Keratinocyte (primary cell): ENCODE results near the gene FBXL12. TPM values are rescaled to one million over a fixed set of nuclear protein-coding genes. Genes with fewer than 3 reads are reported as not detected.

ENCODE experiments used
- DNase-seq: peaks from one replicate; pipeline ENCODE4 v3.0.0-alpha.2; 2011; ENCODE audit warnings: low read depth, missing footprints, low spot score
- FAIRE-seq: peaks from 2 replicates; lab custom pipeline; 2011; peaks lifted over from hg19 to GRCh38; lab: Jason Lieb, UNC
- H2AFZ ChIP-seq: 2 replicates; pipeline ENCODE4 v1.6.0; 2012; ENCODE audit warnings: low read length, control low read depth, inconsistent platforms; ENCODE audit not compliant: control insufficient read depth
- H3K27ac ChIP-seq: 2 replicates; pipeline ENCODE4 v1.5.1; 2011; ENCODE audit warnings: low read length; ENCODE audit not compliant: control insufficient read depth, insufficient read depth
- H3K27me3 ChIP-seq: 3 replicates; pipeline ENCODE4 v1.6.0; 2011; ENCODE audit warnings: low read length; ENCODE audit not compliant: control insufficient read depth, insufficient read depth; ENCODE audit errors: extremely low read depth
- H3K36me3 ChIP-seq, 2 experiments: 2 replicates in 1 of 2; 3 replicates in 1 of 2; pipeline ENCODE4 v1.5.1; 2011; ENCODE audit warnings: low read length in 2 of 2, mild to moderate bottlenecking in 1 of 2; ENCODE audit not compliant: control insufficient read depth in 2 of 2, insufficient read depth in 2 of 2; ENCODE audit errors: extremely low read depth in 1 of 2
- H3K4me1 ChIP-seq: 3 replicates; pipeline ENCODE4 v1.5.1; 2011; ENCODE audit warnings: low read length; ENCODE audit not compliant: control insufficient read depth, insufficient read depth; ENCODE audit errors: extremely low read depth
- H3K4me2 ChIP-seq: 3 replicates; pipeline ENCODE4 v1.6.0; 2011; ENCODE audit warnings: low read depth, low read length; ENCODE audit not compliant: control insufficient read depth, insufficient read depth; ENCODE audit errors: extremely low read depth
- H3K4me3 ChIP-seq, 3 experiments: fragments of 200-600 bp in 1 of 3; sonication (generic) in 1 of 3; 2 replicates in 2 of 3; 3 replicates in 1 of 3; pipeline ENCODE4 v1.5.1; 2011 to 2016; ENCODE audit warnings: low read length in 3 of 3, mild to moderate bottlenecking in 3 of 3, control low read depth in 2 of 3, inconsistent platforms in 1 of 3, low read depth in 1 of 3, mixed read lengths in 1 of 3, mixed run types in 1 of 3, moderate library complexity in 1 of 3; ENCODE audit not compliant: control insufficient read depth in 2 of 3, insufficient read depth in 2 of 3; ENCODE audit errors: extremely low read depth in 1 of 3
- H3K79me2 ChIP-seq: 2 replicates; pipeline ENCODE4 v1.6.0; 2012; ENCODE audit warnings: low read length; ENCODE audit not compliant: control insufficient read depth, insufficient read depth
- H3K9ac ChIP-seq: 3 replicates; pipeline ENCODE4 v1.6.0; 2011; ENCODE audit warnings: low read length; ENCODE audit not compliant: control insufficient read depth, insufficient read depth; ENCODE audit errors: extremely low read depth
- H3K9me1 ChIP-seq: 3 replicates; pipeline ENCODE4 v1.6.0; 2011; ENCODE audit warnings: low read length; ENCODE audit not compliant: control insufficient read depth, insufficient read depth; ENCODE audit errors: extremely low read depth
- H3K9me3 ChIP-seq: 2 replicates; pipeline ENCODE4 v1.5.1; 2012; ENCODE audit warnings: low read depth, low read length; ENCODE audit not compliant: control insufficient read depth
- H4K20me1 ChIP-seq: 3 replicates; pipeline ENCODE4 v1.6.0; 2011; ENCODE audit warnings: low read length; ENCODE audit not compliant: control insufficient read depth, insufficient read depth; ENCODE audit errors: extremely low read depth
- CTCF ChIP-seq, 3 experiments: IDR thresholded peaks in 1 of 3; conservative IDR thresholded peaks in 1 of 3; optimal IDR thresholded peaks in 1 of 3; 2 replicates in 2 of 3; 3 replicates in 1 of 3; pipeline versions ENCODE3 to v1.5.1; 2011; ENCODE audit warnings: low read length in 3 of 3, mild to moderate bottlenecking in 3 of 3, moderate library complexity in 2 of 3, control low read depth in 1 of 3, inconsistent platforms in 1 of 3; ENCODE audit not compliant: insufficient read depth in 2 of 3; ENCODE audit errors: extremely low read depth in 1 of 3
- EZH2 ChIP-seq: IDR thresholded peaks from one replicate; pipeline ENCODE4 v1.6.1; 2012; ENCODE audit warnings: inconsistent platforms, mild to moderate bottlenecking, low read length, moderate library complexity
- dilution Hi-C: fragments of 300-500 bp; cut with MboI; formaldehyde crosslinking; loops from one replicate; pipeline ENCODE4 v1.7.0; 2020; ENCODE audit warnings: low sequenced_read_pairs; ENCODE audit not compliant: extremely low pct_ligation_motif_present
- polyA plus RNA-seq, 5 experiments: library from polyadenylated mRNA; depleted of rRNA in 3 of 5; stranded (reverse) in 3 of 5; stranded (forward) in 1 of 5; unstranded in 1 of 5; fragments of >200 nt; gene quantifications; 1 replicate in 1 of 5; 2 replicates in 3 of 5; 3 replicates in 1 of 5; pipeline versions ENCODE4 v1.2.1 to v1.2.3, GENCODE V29; 2011 to 2012; ENCODE audit warnings: missing spikeins in 2 of 5, low read depth in 1 of 5, low replicate concordance in 1 of 5

Gene FBXL12
- polyA plus RNA-seq, 1 donor (not counting 4 experiments of a cell fraction or from before 2014, with no cell fraction given) = 12.6 TPM

- dilution Hi-C loops = no loop called here
- Histone ChIP-seq H3K9ac (no peak overlapping the region), H3K4me1 (peaks cover 8% of the 10 kb centered on the region), H2AFZ (no peak overlapping the region), H3K27me3 (no peaks in the 10 kb centered on the region), H3K4me3 (peak overlapping the region in 2 of 3 experiments; percentile 89 to 94), H4K20me1 (no peaks in the 10 kb centered on the region), H3K9me3 (no peaks in the 10 kb centered on the region), H3K79me2 (peaks cover 29% of the 10 kb centered on the region), H3K36me3 (peaks cover 11 to 20% of the 10 kb centered on the region in 2 experiments), H3K27ac (no peak overlapping the region), H3K9me1 (no peaks in the 10 kb centered on the region), H3K4me2 (no peak overlapping the region)
- no peak for TF ChIP-seq CTCF (optimal IDR thresholded peaks at IDR 0.05 in 1 of 3, IDR thresholded peaks at IDR 0.05 in 1 of 3, conservative IDR thresholded peaks at IDR 0.05 in 1 of 3; ENCODE audit: extremely low read depth in 1 of 3, insufficient read depth in 2 of 3, low read length in 3 of 3)
- TF ChIP-seq EZH2 = no peak
- DNase-seq (no peak), FAIRE-seq (no peak)
Measured at GRCh38 chr19:9834307-9834725, 15.4 kb upstream of the FBXL12 start.

DNA sequence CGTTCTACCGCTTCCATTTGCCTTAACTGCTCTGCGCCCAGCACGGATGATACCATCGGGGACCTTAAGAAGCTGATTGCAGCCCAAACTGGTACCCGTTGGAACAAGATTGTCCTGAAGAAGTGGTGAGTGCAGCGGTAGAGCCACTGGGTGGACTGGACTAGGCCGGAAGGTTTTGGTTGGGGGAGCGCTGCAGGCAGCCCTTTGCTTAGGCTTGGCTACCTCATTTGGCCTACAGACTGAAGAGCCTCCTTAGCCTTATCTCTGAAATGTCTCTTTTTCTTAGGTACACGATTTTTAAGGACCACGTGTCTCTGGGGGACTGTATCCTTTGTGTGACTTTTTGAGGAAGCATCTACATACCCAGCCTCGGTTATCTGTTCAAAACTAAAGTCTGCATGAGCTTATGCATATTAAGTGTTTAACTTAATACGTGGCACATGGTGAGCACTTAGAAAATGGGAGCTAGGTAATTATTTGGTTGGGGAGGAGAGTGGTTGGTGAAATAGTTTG, 9.7 kb upstream of the FBXL12 start:
- Histone ChIP-seq H3K27ac (peak overlapping the region; percentile 60), H3K9ac (peak overlapping the region; percentile 90), H4K20me1 (no peaks in the 10 kb centered on the region), H3K4me3 (peak overlapping the region; percentile 70 to 98 (median 97)), H3K9me3 (no peaks in the 10 kb centered on the region), H3K4me1 (peaks cover 6% of the 10 kb centered on the region), H3K27me3 (no peaks in the 10 kb centered on the region), H3K36me3 (peaks cover 8% of the 10 kb centered on the region in 2 experiments), H3K9me1 (no peaks in the 10 kb centered on the region), H3K79me2 (peaks cover 48% of the 10 kb centered on the region), H3K4me2 (peak overlapping the region; percentile 97), H2AFZ (peak overlapping the region; percentile 68)
- DNase-seq (no peak), FAIRE-seq (no peak)
- TF ChIP-seq CTCF (optimal IDR thresholded peaks at IDR 0.05 in 1 of 3, IDR thresholded peaks at IDR 0.05 in 1 of 3, conservative IDR thresholded peaks at IDR 0.05 in 1 of 3; ENCODE audit: extremely low read depth in 1 of 3, insufficient read depth in 2 of 3, low read length in 3 of 3) = no peak
- no peak for TF ChIP-seq EZH2
- dilution Hi-C loops = no loop called here
